ENCODE data around the gene DMGDH.

The DMGDH gene

DNA sequence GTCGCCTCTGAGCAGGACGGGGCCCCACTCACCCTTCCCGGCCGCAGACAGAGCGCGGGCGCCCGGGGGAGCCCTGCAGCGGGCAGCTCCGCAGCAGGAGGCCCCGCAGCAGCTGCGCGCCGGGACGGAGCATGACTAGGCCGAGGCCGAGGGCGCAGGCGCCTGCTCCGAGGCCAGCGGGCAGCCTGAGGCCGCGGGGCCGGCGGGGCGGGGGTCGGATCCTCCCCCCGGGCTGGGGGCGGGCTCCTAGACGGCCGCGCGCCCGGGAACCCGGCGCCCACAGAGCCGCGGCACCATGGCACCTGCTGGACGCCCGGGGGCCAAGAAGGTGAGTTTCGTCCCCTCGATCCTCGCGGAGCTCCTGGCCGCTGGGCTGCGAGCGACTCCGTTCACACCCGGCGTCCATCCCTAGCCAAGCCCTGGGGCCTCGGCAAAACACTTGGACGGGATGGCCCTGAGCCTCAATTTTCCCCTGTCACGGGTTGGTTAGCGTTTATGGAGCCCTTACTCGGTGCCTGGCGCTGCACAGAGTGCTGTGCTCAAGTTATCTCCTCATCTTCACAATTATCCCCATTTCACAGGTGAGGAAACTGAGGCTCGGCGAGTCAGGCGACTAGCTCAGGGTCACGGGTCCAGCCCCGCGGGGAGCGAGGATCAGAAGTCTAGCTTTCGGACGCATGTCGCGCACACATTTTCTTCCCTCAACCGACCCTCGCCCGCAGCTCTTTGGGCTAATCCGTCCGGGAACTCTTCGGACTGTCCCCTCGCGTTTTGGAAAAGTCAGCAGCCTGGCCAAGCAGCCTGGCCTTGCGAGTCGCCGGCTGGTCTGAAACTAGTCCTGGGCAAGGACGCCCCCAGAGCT, at the start of gene DMGDH, which contains the start of gene BHMT2:
TSS of gene DMGDH (minus strand) at position 187 of the 862 bp plus-strand sequence. CDS start at position 133, 54 bp downstream.
TSS of gene BHMT2 (plus strand) at position 280 of the 862 bp plus-strand sequence. CDS start at position 296, 16 bp downstream.
- Histone ChIP-seq H3K4me3 (replicated peaks; ENCODE audit: low read depth, low read length) (no peak within 1 kb of the TSS), H3K36me3 (ENCODE audit: control insufficient read depth, insufficient read depth, low read length) (no peaks in the 10 kb centered on the region), H3K27me3 (replicated peaks; ENCODE audit: control insufficient read depth, insufficient read depth, low read length) (no peaks in the 10 kb centered on the region)
- DNase-seq (ENCODE audit: extremely low read depth, insufficient read length) = no peak
- no peak for TF ChIP-seq CTCF (IDR thresholded peaks at IDR 0.05; ENCODE audit: insufficient read depth, low read length, poor library complexity, severe bottlenecking)

DNA sequence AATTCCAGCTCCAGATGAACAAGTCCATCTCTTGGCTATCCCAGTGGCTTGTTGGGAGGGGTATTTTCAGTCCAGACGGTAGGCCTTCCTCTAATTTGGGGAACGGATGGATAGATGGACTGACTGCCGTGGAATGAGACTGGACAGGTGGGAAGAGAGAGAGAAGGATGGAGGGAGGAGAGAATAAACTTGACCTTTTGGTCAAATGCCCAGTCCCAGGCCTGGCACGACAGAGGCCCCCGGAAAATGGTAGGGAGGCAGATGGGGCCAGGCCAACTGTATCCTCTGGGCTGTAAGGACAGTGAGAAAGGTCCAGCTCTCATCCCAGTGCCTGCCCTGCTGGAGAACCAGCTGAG, 43.2 kb upstream of the DMGDH start:
- no peak for DNase-seq (ENCODE audit: extremely low read depth, insufficient read length)
- H3K27me3 ChIP-seq (replicated peaks; ENCODE audit: control insufficient read depth, insufficient read depth, low read length) = no peaks in the 10 kb centered on the region; the same call in 1 of the 2 replicates
- H3K4me3 ChIP-seq (replicated peaks; ENCODE audit: low read depth, low read length) = no peak overlapping the region
- H3K36me3 ChIP-seq (ENCODE audit: control insufficient read depth, insufficient read depth, low read length) = no peaks in the 10 kb centered on the region
- no peak for TF ChIP-seq CTCF (IDR thresholded peaks at IDR 0.05; ENCODE audit: insufficient read depth, low read length, poor library complexity, severe bottlenecking)

DNA sequence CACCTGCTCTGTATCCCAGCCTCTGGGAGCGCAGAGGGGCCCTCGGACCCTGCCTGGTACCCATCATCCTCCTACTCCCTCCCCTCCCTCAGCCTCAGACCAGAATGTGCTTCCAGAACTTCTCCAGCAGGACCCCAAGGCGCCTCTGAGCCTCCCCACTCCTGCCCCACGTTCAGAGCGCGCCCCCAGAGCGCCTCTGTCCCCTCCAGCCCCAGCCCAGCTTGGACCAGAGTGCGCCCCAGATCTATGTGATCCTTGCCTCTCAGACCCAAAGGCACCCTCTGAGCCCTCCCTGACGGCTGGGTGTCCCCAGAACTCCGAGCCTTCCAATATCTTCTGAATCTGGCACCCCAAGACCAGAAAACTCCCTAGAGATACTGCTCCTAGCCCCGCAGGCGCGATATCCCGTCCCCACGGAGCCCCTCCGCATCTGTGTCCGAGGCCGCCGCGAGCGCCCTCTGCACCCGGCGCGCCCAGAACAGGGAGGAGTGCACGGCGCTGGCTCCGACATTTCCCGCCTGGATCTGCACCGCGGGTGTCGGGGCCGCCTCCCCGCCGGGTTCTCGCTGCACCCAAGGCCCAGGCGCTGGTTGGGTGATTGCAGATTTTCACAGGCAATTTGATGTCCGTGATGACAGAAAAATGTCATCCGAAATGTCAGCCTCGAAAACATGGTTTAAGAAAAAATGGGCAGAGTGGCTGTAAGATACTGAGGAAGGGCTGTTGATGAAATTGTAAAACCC, 42.7 kb upstream of the DMGDH start:
- Histone ChIP-seq H3K27me3 (replicated peaks; ENCODE audit: control insufficient read depth, insufficient read depth, low read length) (no peaks in the 10 kb centered on the region; the same call in 1 of the 2 replicates), H3K4me3 (replicated peaks; ENCODE audit: low read depth, low read length) (no peak overlapping the region), H3K36me3 (ENCODE audit: control insufficient read depth, insufficient read depth, low read length) (no peaks in the 10 kb centered on the region)
- TF ChIP-seq CTCF (IDR thresholded peaks at IDR 0.05; ENCODE audit: insufficient read depth, low read length, poor library complexity, severe bottlenecking) = no peak
- DNase-seq (ENCODE audit: extremely low read depth, insufficient read length) = no peak

DNA sequence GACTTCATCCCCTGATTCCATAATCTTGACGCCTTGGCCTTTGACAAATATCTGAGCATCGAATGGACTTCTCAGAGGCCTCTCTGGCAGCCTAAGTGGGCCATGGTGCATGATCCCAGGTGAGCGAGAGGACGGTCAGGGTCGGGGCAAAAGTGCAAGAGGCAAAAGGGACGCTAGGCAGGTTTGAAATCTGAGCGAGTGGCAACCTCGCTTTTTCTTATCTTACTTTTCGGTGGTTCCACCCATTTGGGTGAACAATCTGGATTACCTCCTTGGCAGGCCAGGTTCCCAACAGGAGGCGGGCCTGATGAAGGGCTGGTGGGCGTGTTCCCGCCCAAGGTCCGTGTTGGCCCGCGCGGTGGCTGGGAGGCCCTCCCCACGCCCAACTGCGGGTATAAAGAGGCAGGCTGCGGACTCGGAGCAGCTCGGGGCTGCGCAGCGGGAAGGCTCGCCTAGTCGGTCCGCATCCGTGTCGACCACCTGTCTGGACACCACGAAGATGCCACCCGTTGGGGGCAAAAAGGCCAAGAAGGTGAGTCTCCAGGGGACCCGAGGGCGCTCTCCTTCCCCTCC, 42.0 kb upstream of the DMGDH start, which contains the start of gene BHMT:
TSS of gene BHMT (plus strand) at position 423 of the 573 bp plus-strand sequence. CDS start at position 500, 77 bp downstream.
- Histone ChIP-seq H3K27me3 (replicated peaks; ENCODE audit: control insufficient read depth, insufficient read depth, low read length) (no peaks in the 10 kb centered on the region; the same call in 1 of the 2 replicates), H3K4me3 (replicated peaks; ENCODE audit: low read depth, low read length) (no peak within 1 kb of the TSS), H3K36me3 (ENCODE audit: control insufficient read depth, insufficient read depth, low read length) (no peaks in the 10 kb centered on the region)
- DNase-seq (ENCODE audit: extremely low read depth, insufficient read length) = no peak
- no peak for TF ChIP-seq CTCF (IDR thresholded peaks at IDR 0.05; ENCODE audit: insufficient read depth, low read length, poor library complexity, severe bottlenecking)

DNA sequence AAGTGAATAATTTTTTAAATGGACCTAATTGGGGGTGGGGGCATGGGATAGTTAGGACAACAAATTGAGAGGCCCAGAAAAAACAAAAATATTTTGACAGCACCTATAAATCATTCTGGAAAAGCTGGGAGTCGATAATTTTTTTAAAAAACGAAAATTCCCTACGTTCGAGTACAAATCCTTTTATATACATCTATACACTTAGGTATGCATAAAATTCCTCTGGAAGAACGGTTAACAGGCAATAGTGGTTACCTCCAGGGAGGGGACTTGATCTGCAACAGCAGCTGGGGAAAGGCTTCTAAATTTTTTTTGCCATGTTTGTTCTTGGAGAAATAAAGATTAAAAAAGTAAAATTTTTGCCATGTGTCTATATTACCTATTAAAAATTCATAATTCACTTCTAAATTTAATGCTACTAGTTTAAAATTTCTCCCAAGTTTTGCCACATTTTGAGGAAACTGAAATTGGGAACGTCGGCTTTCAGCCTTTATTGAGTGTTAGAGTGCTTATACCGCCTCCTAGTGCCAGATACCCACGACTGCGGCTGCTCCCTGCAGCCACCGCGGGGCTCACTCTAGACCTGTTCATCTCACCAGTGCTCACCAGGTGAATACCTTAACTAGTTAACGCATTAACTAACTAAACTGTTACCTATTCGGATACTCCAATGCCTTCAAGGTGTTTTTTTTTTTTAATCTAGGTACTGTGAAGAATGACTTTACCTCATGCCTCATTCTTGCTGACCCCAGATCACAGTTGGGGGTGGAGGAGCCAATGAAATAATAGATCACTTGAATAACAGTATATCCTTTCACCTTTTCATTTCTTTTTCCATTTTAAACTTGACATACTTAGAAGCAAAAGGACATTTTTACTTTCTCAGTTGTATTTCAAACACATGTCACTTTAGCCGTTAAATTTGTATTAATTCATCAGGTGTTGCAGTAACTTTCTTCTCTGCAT, 40.3 kb upstream of the DMGDH start:
- peak; percentile 85 for TF ChIP-seq CTCF (IDR thresholded peaks at IDR 0.05; ENCODE audit: insufficient read depth, low read length, poor library complexity, severe bottlenecking)
- H3K36me3 ChIP-seq (ENCODE audit: control insufficient read depth, insufficient read depth, low read length) = no peaks in the 10 kb centered on the region
- no peak for DNase-seq (ENCODE audit: extremely low read depth, insufficient read length)
- no peaks in the 10 kb centered on the region; the same call in 1 of the 2 replicates for H3K27me3 ChIP-seq (replicated peaks; ENCODE audit: control insufficient read depth, insufficient read depth, low read length)
- no peak overlapping the region for H3K4me3 ChIP-seq (replicated peaks; ENCODE audit: low read depth, low read length)
